HepG2 (cell line): Measurements from ENCODE around the gene CADPS2. TPM values are rescaled to one million over a fixed set of nuclear protein-coding genes. Genes with fewer than 3 reads are reported as not detected.

Experiments used
- AKNA ChIP-seq: sonication (generic); formaldehyde crosslinking; IDR thresholded peaks from 2 replicates; pipeline ENCODE4 v1.4.0; 2020; ENCODE audit warnings: missing genetic modification reagents, borderline replicate concordance
- ZNF276 ChIP-seq: sonication (generic); formaldehyde crosslinking; IDR thresholded peaks from 2 replicates; pipeline ENCODE4 v1.4.0; 2020; ENCODE audit warnings: mild to moderate bottlenecking, low read depth, missing genetic modification reagents
- ZNF687 ChIP-seq: sonication (generic); formaldehyde crosslinking; IDR thresholded peaks from 2 replicates; pipeline ENCODE4 v1.5.1; 2020; ENCODE audit warnings: mild to moderate bottlenecking, missing genetic modification reagents, moderate library complexity
- polyA plus RNA-seq, 8 experiments: library from polyadenylated mRNA; depleted of rRNA in 3 of 8; stranded (reverse) in 7 of 8; unstranded in 1 of 8; fragments of >200 nt; fragmentation: Illumina TruSeq in 4 of 8; extraction: Trizol in 4 of 8; gene quantifications; 2 replicates each; pipeline versions ENCODE4 v1.2.1 to v1.2.3, GENCODE V29; 2011 to 2016; ENCODE audit warnings: low read depth in 4 of 8, missing spikeins in 1 of 8, mixed read lengths in 1 of 8; ENCODE audit not compliant: insufficient read depth in 1 of 8
- total RNA-seq, 5 experiments: library from RNA; depleted of rRNA; stranded (reverse); fragments of >200 nt; fragmentation: Illumina TruSeq; extraction: Trizol; gene quantifications; 2 replicates each; pipeline ENCODE4 v1.2.3, GENCODE V29; 2016; ENCODE audit warnings: low read depth in 1 of 5

The CADPS2 gene
- total and polyA plus RNA-seq, 2 of the 13 experiments (the other 11 are each of a cell fraction or from before 2014, with no cell fraction given), result 17.6 to 43.8 TPM

GRCh38 chr7:122380992-122381391 lies 505.3 kb downstream of the CADPS2 start (continued):
- TF ChIP-seq AKNA (CRISPR knock-in tag) (no peak), ZNF687 (CRISPR knock-in tag) (no peak), ZNF276 (CRISPR knock-in tag) (no peak)
